HG03066 (cell line): ENCODE data around the gene DPYD.

Experiments used
- ATAC-seq: cut with Tn5 transposase; IDR thresholded peaks from one replicate; pipeline ENCODE4 v1.9.1; 2021; ENCODE audit warnings: low read depth; ENCODE audit not compliant: unreplicated experiment

Gene DPYD

DNA sequence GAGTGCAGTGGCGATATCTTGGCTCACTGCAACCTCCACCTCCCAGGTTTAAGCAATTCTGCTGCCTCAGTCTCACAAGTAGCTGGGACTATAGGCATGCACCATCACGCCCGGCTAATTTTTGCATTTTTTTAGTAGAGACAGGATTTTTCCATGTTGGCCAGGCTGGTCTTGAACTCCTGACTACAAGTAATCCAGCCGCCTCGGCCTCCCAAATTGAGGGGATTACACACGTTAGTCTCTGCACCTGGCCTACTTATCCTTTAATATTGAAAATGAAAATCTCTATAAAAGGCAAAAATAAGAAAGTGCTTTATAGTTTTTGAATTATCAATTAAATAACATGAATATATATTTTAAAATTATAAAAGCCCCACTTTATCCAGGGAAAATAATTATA lies 190.6 kb downstream of the DPYD start:
- ATAC-seq, result no peak

GRCh38 chr1:97728436-97728835 lies 192.4 kb downstream of the DPYD start:
- no peak for ATAC-seq

DNA sequence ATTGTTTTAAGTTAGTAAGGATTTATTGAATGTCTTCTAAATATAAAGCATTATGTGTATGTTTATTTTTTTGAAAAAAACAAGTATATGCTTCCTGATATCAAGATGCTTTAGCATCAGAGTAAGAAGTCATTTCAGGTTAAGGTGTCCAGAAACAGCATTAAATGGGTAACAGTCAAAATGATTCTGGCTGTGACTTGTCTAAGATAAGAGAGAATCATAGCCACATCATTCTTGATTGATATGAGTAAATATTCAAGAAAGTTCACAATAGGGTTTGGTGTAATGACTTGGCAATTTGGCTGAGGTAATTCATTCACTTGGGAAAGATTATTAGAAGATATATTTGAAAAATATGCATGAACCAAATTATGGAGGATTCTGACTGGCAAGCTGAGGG lies 193.8 kb downstream of the DPYD start:
- ATAC-seq, result no peak

DNA sequence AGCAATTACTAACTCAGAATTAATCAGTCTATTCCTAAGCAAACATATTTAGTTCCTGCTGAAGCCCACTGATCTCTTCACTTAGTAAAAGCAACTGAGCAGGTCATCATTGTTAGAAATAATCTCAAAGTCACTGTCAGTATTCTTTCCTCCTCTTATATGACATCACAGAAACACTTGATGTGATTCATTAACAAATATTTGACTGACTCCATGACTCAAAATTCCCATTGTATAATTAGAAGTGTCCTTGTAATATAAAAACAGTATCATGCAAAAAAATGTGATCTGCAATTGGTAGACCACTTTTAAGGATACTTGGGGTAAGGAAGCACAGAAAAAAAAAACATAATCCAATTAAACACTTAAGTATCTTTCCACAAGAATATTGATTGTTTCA lies 194.4 kb downstream of the DPYD start:
- ATAC-seq, result no peak

DNA sequence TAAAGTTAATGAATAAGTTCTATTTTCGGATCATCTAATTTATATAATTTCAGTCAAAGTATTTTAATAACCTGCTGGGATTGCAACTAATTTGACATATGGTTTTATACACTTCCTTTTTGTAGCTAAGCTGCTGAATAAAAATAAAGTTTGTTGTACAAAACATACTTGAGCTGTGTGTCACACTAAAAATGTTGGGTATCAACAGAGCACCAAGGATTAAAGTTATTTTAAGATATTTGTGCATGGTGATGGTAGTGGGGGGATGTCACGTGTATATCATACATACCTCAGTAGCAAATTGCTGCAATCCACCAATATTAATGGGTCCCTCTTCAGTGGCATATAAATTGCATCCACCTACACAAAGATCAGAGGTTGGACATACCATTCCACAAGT lies 199.6 kb downstream of the DPYD start:
- ATAC-seq, result no peak

DNA sequence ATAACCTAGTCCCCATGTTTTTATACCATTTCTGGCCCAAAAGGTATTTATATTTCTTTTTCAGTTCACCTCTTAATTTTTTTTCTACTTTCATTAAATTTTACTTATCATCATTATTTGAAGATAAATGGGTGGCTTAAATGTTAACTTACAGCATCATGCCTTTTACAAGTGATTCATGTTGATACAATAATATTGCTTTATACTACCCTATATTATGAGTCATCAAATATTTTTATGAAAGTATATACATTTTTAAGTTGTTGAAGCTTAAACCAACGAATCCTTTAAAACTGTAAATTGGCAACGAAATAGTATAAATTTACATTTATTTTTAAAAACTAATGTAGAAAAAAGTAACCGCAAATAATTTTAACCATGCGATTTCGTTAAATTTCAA lies 207.9 kb downstream of the DPYD start:
- ATAC-seq, result no peak

DNA sequence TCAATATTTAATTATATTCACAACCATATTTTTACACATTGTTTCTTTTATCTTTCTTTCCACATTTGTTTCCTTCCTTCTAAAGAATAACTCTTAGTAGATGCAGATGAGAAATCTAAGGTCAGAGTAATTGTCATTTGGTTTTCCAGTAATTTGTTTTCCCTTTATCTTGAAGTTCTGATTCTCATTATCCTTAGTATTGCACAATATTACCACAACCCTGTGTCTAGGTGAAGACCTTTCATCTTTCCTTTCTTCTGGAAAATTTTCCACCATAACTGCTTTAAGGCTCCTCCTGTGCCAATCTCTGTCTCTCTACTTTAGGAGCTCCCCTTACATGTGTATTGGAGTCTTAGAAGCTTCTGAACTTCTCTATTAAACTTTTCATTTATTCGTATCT lies 209.0 kb downstream of the DPYD start:
- ATAC-seq, result no peak

DNA sequence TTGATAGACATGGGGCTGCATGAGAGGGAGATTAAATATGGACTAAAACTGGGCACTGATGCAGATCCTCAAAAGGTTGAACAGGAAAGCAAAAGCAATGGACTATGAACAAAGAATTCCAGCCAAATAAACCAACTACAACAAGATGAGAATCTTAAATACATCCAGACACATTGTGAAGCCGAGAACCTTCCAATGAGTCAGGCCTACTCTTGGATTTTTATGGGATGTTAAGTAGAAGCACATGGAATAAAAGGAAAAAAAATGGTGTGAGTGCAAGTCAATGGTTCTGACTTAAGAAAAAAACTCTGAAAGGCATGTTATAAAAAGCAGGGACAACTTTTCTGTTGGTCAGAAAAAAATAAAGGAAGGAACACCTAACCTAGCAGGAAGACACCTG lies 227.2 kb downstream of the DPYD start:
- ATAC-seq, result no peak

- no peak for ATAC-seq
These were observed 229.5 kb downstream of the DPYD start for GRCh38 chr1:97691325-97691724.

DNA sequence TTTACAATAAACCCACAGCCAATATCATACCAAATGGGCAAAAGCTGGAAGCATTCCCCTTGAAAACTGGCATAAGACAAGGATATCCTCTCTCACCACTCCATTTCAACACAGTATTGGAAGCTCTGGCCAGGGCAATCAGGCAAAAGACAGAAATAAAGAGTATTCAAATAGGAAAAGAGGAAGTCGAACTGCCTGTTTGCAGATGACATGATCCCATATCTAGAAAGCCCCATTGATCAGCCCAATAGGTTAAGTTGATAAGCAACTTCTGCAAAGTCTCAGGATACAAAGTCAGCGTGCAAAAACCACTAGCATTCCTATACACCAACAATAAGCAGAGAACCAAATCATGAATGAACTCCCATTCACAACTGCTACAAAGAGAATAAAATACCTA lies 235.5 kb downstream of the DPYD start:
- ATAC-seq, result no peak

- no peak for ATAC-seq
These were observed 239.9 kb downstream of the DPYD start for GRCh38 chr1:97680894-97681293.

DNA sequence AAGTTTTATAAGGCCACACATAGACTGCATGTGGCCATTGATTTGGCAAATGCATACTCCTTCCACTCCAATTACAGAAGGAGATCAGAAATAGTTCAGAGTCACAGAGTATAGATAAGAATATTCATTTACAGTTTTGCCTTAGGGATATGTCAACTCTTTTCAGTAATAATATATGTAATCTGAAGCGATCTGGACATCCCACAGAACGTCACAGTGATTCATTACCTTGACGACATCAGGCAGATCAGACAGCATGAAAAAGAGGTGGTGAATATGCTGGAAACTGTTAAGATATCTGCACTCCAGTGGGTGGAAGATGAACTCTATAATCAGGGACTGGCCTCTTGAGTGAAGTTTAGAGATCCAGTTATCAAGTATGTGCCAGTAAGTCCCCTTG lies 240.4 kb downstream of the DPYD start:
- no peak for ATAC-seq

DNA sequence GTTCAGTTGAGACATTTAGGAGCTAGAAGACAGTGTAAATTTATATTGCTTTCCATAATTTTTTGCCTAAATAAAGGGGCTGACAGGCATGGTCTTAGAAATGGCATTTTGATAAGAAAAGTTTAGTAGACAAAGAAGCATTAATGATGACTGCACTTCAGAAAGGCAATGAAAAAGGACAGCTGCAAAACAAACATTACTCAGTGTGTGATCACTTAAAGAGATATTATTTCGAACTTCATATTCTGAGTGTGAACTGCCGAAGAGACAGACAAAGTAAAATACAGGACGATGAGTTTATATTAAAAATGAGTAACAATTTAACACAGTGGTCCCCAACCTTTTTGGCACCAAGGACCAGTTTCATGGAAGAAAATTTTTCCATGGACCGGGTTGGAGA lies 243.1 kb downstream of the DPYD start:
- no peak for ATAC-seq

DNA sequence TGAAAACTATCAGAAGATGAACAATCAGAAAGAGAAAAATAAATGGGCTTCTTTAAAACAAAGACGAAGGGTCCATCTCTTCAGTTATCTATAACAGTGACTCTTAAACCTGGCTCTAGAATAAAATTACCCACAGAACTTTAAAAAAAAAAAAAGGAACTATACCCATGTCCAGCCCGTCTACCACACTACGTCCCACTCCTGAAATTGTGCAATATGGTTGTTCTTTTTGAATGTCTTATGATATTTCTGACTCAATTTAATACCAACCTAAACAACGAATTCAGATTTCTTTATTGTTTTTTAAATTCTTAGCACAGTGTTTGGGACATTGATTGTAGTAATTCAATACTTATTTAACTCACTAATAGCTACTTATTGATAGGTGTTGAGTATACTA lies 246.3 kb downstream of the DPYD start:
- ATAC-seq, result no peak

GRCh38 chr1:97668945-97669344 lies 251.9 kb downstream of the DPYD start:
- no peak for ATAC-seq

GRCh38 chr1:97660431-97661105 lies 260.3 kb downstream of the DPYD start:
- ATAC-seq, result no peak

DNA sequence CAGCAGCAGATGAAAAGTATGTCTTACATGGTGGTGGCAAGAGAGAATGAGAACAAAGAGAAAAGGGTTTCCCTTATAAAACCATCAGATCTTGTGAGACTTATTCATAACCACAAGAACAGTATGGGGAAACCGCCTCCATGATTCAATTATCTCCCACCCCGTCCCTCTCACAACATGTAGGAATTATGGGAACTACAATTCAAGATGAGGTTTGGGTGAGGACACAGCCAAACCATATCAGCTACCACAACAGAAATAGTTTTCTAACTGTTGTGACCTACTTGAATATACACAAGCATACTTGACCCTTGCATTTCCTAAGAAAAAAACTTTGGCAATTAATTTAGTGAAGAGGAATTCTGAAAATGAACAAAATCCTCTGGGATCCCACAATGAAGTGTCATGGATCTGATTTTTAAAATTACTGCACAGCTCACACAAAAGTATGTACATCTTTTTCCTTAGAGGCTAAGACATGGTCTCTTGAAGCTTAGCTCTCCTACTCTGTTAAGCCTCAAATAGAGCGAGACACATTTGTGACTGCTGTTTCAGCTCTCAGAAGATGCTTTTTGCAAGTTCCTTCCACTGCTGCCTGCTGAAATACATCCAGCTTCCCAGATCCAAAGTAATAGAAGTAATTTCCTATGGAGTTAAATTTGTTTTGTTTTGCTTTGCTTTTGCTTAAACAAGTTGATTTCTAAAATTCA lies 265.8 kb downstream of the DPYD start:
- no peak for ATAC-seq

GRCh38 chr1:97651250-97651649 lies 269.6 kb downstream of the DPYD start:
- ATAC-seq, result no peak

- no peak for ATAC-seq
These were observed 271.2 kb downstream of the DPYD start for GRCh38 chr1:97649591-97649990.

DNA sequence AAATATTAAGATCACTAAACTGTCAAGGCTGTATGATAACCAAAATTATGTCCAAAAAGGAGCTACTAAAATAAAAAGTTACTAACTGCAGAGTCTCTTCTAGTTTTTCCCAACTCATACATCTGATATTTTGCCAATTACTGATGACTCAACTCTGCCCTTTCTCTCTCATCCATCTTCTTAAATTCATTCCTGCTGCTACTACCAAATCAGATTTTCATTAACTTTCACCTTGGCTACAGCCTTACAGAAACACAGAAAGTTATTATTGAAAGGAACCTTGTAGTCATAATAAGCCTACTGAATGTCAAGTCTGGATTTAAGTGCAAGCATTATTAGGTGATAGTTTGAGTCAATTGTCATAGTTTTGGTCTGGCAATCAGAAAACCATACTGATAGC lies 273.1 kb downstream of the DPYD start:
- ATAC-seq, result no peak

DNA sequence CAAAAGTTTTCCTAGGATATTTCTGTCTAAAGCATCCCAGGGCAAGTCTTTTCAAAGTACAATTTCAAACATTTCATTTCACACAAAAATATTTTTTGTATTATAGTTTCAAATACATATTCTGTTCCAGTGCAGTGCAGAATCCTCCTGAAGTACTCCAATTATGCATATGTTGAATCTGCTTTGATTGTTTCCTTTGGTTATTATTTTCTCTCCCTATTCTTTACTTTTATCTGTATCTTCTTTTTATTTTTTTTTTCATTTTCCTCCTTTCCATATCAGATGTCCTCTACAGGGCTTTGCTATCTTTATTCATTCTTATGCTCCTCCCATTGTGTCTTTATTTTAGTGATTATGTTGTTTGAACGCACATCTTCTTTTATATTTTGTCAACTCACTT lies 274.8 kb downstream of the DPYD start:
- no peak for ATAC-seq

DNA sequence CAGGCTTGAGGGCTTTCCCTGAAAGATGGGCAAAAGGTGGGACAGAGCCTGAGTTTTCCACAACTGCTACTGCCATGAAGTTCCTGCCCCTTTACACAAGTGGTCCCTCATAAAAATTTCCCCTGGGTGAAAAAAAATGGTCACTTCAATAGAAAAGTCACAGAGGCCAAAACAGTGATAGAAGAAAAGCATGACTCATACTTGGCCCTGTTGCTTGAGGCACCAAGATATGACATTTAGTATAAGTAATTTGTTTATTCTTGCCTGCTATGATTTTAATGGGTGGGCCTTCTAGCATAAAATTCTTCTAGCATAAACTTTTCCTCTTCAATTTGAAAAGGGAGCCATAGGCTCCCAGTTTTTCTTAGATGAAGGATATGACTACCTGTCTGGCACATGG lies 280.2 kb downstream of the DPYD start:
- no peak for ATAC-seq

DNA sequence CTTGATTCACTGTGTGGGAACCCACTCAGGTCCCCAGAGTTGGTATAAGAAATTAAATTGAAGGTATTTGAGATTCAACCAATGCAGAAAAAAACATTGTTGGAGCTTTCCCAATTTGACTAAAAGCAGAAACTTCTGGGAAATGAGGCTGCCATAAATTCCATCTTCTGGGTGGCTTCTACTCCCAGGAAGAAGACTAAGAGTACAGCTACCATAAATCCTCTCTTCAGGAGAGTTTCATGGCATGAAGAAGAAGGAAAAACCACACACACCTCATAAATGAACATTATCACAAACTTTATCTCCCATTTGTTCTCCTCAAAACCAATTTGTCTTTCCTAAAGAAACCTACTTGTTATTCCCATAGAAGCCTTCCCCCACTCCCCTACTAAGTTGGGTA lies 283.9 kb downstream of the DPYD start:
- ATAC-seq, result no peak
